IMR-90 (cell line): Measurements from ENCODE around the gene PAPSS1. TPM values are rescaled to one million over a fixed set of nuclear protein-coding genes. Genes with fewer than 3 reads are reported as not detected.
A peak's percentile ranks its signal among the peaks of the same experiment; 100 is the strongest.

ENCODE experiments used
- ATAC-seq: fragments of 200-7000 bp; cut with Tn5 transposase; 2 replicates; pipeline ENCODE4 v1.9.1; 2020; ENCODE audit warnings: low read depth, mild to moderate bottlenecking, moderate library complexity
- BruUV-seq: library from RNA; stranded (reverse); fragments of 400-500 nt; replicated peaks from 2 replicates; lab custom pipeline; 2021; lab: Mats Ljungman, UMichigan
- CTCF ChIA-PET: fragments of 300-600 bp; formaldehyde crosslinking; extraction: SDS; loops from one replicate; lab custom pipeline; 2021; ENCODE audit warnings: antibody characterized with exemption; lab: Yijun Ruan, JAX
- POLR2A ChIA-PET: fragments of 300-600 bp; sonication (Branson Sonifier 250); formaldehyde crosslinking; loops from one replicate; lab custom pipeline; 2022; ENCODE audit warnings: antibody characterized with exemption; ENCODE audit not compliant: unreplicated experiment; lab: Charles Lee
- DNase-seq: peaks from one replicate; pipeline ENCODE4 v3.0.0; 2013
- H2AFZ ChIP-seq: replicated peaks from 2 replicates; pipeline ENCODE3; 2013; ENCODE audit warnings: low read length, mild to moderate bottlenecking; ENCODE audit not compliant: poor library complexity
- H2AK5ac ChIP-seq: 2 replicates; pipeline ENCODE4 v1.6.1; 2013; ENCODE audit warnings: low read depth, low read length, inconsistent platforms
- H2AK9ac ChIP-seq: replicated peaks from 2 replicates; pipeline ENCODE3; 2013; ENCODE audit warnings: mild to moderate bottlenecking, low read depth, low read length, moderate library complexity; ENCODE audit not compliant: poor library complexity
- H2BK120ac ChIP-seq: 2 replicates; pipeline ENCODE4 v1.6.1; 2013; ENCODE audit warnings: low read depth, low read length, inconsistent platforms
- H2BK15ac ChIP-seq: 3 replicates; pipeline ENCODE4 v1.6.1; 2013; ENCODE audit warnings: low read depth, low read length, inconsistent platforms
- H2BK20ac ChIP-seq: 2 replicates; pipeline ENCODE4 v1.6.1; 2013; ENCODE audit warnings: low read depth, mild to moderate bottlenecking, inconsistent platforms, low read length, moderate library complexity
- H2BK5ac ChIP-seq: 2 replicates; pipeline ENCODE4 v1.6.1; 2013; ENCODE audit warnings: mild to moderate bottlenecking, low read depth, low read length, inconsistent platforms; ENCODE audit not compliant: poor library complexity, severe bottlenecking
- H3K14ac ChIP-seq: replicated peaks from 2 replicates; pipeline ENCODE4 v1.6.1; 2013; ENCODE audit warnings: low read depth, low read length, inconsistent platforms
- H3K18ac ChIP-seq: 2 replicates; pipeline ENCODE4 v1.6.1; 2013; ENCODE audit warnings: low read depth, low read length, control low read depth
- H3K23ac ChIP-seq: 2 replicates; pipeline ENCODE4 v1.6.1; 2013; ENCODE audit warnings: low read depth, low read length, inconsistent platforms
- H3K27ac ChIP-seq: 2 replicates; pipeline ENCODE4 v1.5.1; 2013; ENCODE audit warnings: mild to moderate bottlenecking, control low read depth, low read length; ENCODE audit not compliant: insufficient read depth
- H3K27me3 ChIP-seq: 2 replicates; pipeline ENCODE4 v1.6.1; 2013; ENCODE audit warnings: low read length; ENCODE audit not compliant: control insufficient read depth, insufficient read depth
- H3K36me3 ChIP-seq: 2 replicates; pipeline ENCODE4 v1.6.1; 2013; ENCODE audit warnings: low read length, mixed read lengths; ENCODE audit not compliant: control insufficient read depth, insufficient read depth
- H3K4ac ChIP-seq: 2 replicates; pipeline ENCODE4 v1.6.1; 2013; ENCODE audit warnings: low read depth, low read length, inconsistent platforms
- H3K4me1 ChIP-seq: 2 replicates; pipeline ENCODE4 v1.6.1; 2013; ENCODE audit warnings: low read length, mixed read lengths; ENCODE audit not compliant: control insufficient read depth, insufficient read depth
- H3K4me2 ChIP-seq: 2 replicates; pipeline ENCODE4 v1.6.1; 2013; ENCODE audit warnings: low read depth, mild to moderate bottlenecking, control low read depth, low read length, moderate library complexity
- H3K4me3 ChIP-seq: 2 replicates; pipeline ENCODE4 v1.5.1; 2013; ENCODE audit warnings: low read depth, mild to moderate bottlenecking, control low read depth, low read length, moderate library complexity; ENCODE audit not compliant: insufficient read depth
- H3K56ac ChIP-seq: 2 replicates; pipeline ENCODE4 v1.6.1; 2013; ENCODE audit warnings: low read length, inconsistent platforms; ENCODE audit not compliant: insufficient read depth; ENCODE audit errors: extremely low read depth
- H3K79me1 ChIP-seq, 2 experiments: 2 replicates each; pipeline ENCODE4 v1.6.1; 2013; ENCODE audit warnings: low read length in 2 of 2, inconsistent platforms in 1 of 2, low read depth in 1 of 2
- H3K9ac ChIP-seq: 2 replicates; pipeline ENCODE4 v1.6.1; 2013; ENCODE audit warnings: low read depth, low read length, control low read depth
- H3K9me1 ChIP-seq: 2 replicates; pipeline ENCODE4 v1.6.1; 2013; ENCODE audit warnings: low read length, inconsistent platforms; ENCODE audit not compliant: insufficient read depth
- H3K9me3 ChIP-seq: 2 replicates; pipeline ENCODE4 v1.6.1; 2013; ENCODE audit warnings: low read length; ENCODE audit not compliant: control insufficient read depth, insufficient read depth
- H4K20me1 ChIP-seq: 2 replicates; pipeline ENCODE4 v1.6.1; 2013; ENCODE audit warnings: low read length, inconsistent platforms; ENCODE audit not compliant: insufficient read depth
- H4K5ac ChIP-seq: 2 replicates; pipeline ENCODE4 v1.6.1; 2013; ENCODE audit warnings: mild to moderate bottlenecking, low read depth, low read length, control low read depth
- H4K8ac ChIP-seq, 2 experiments: 2 replicates each; pipeline ENCODE4 v1.6.1; 2013; ENCODE audit warnings: low read depth in 2 of 2, low read length in 2 of 2, control low read depth in 1 of 2, inconsistent platforms in 1 of 2
- H4K91ac ChIP-seq: 2 replicates; pipeline ENCODE4 v1.6.1; 2013; ENCODE audit warnings: low read depth, low read length, inconsistent platforms; ENCODE audit not compliant: insufficient read depth
- WGBS, 2 experiments: methylation state at CpG; one replicate each; pipeline versions ENCODE4 v1.1.5 to v1.1.7; 2013; ENCODE audit warnings: missing lambda C conversion rate in 2 of 2; ENCODE audit not compliant: insufficient read length in 1 of 2; ENCODE audit errors: extremely low coverage in 2 of 2; 5-methylcytosine and 5-hydroxymethylcytosine counted together
- dilution Hi-C: fragments of 300-500 bp; cut with HindIII; formaldehyde crosslinking; loops from one replicate; pipeline ENCODE4 v1.14.3; 2018; ENCODE audit warnings: low sequenced_read_pairs; ENCODE audit not compliant: unreplicated experiment
- in situ Hi-C: fragments of 300-500 bp; cut with MboI; formaldehyde crosslinking; loops from 3 replicates; pipeline ENCODE4 v1.14.3; 2019; ENCODE audit warnings: low sequenced_read_pairs, inconsistent platforms, mixed read lengths
- intact Hi-C: fragments of 100-400 bp; cut with micrococcal nuclease; formaldehyde crosslinking; loops from 2 replicates; pipeline ENCODE4 v1.10.0; 2022
- polyA plus RNA-seq, 3 experiments: library from polyadenylated mRNA; depleted of rRNA; stranded (reverse); fragments of >200 nt; gene quantifications; 2 replicates each; pipeline ENCODE4 v1.2.3, GENCODE V29; 2012; ENCODE audit warnings: low replicate concordance in 1 of 3
- total RNA-seq: library from RNA; depleted of rRNA; stranded (reverse); fragments of >200 nt; gene quantifications from 2 replicates; pipeline ENCODE4 v1.2.3, GENCODE V29; 2012
- TF ChIP-seq, protein P1 (sequence below): fragments of 150-350 bp; IDR thresholded peaks from 2 replicates; pipeline ENCODE4 v1.6.1; 2016; ENCODE audit warnings: low read depth, mild to moderate bottlenecking, low read length, moderate library complexity, borderline replicate concordance

PAPSS1 gene
- total and polyA plus RNA-seq, 2 of the 4 experiments (the other 2 are of a cell fraction) = 71.8 to 82.8 TPM

GRCh38 chr4:107665001-107665400 lies 55.0 kb downstream of the PAPSS1 start:
- Histone ChIP-seq H2AK9ac (no peak overlapping the region), H3K9me1 (no peaks in the 10 kb centered on the region), H2AFZ (no peak overlapping the region), H3K9me3 (no peaks in the 10 kb centered on the region), H2BK15ac (no peak overlapping the region), H4K91ac (no peak overlapping the region), H3K36me3 (no peaks in the 10 kb centered on the region), H4K8ac (no peak overlapping the region), H3K4ac (peak overlapping the region; percentile 24; the same call in 1 of the 2 replicates), H3K14ac (no peak overlapping the region), H2AK5ac (no peak overlapping the region), H3K18ac (no peak overlapping the region; the same call in 1 of the 2 replicates), H3K27me3 (no peaks in the 10 kb centered on the region), H3K4me3 (no peak overlapping the region), H2BK5ac (no peak overlapping the region), H2BK120ac (peak overlapping the region; percentile 2; the same call in 1 of the 2 replicates), H3K23ac (no peak overlapping the region), H3K9ac (no peak overlapping the region; the same call in 1 of the 2 replicates), H2BK20ac (no peak overlapping the region), H3K4me1 (peaks cover 2% of the 10 kb centered on the region; the same call in 1 of the 2 replicates), H4K20me1 (no peaks in the 10 kb centered on the region), H4K5ac (no peak overlapping the region), H3K27ac (no peak overlapping the region), H3K56ac (no peak overlapping the region), H3K79me1 (peaks cover 4% of the 10 kb centered on the region in 2 experiments; a peak in 1 of 4 replicates), H3K4me2 (no peak overlapping the region; the same call in 1 of the 2 replicates)
- dilution Hi-C loops = no loop called here
- DNase-seq (peak; percentile 17), ATAC-seq (peak; percentile 42; the same call in 1 of the 2 replicates)
- intact Hi-C loops = loop anchor here (5.0 to 10.0 kb wide), 4 partner anchors 247 to 628 kb away; partner anchors contain the start of gene DKK2
- TF ChIP-seq, protein P1, sequence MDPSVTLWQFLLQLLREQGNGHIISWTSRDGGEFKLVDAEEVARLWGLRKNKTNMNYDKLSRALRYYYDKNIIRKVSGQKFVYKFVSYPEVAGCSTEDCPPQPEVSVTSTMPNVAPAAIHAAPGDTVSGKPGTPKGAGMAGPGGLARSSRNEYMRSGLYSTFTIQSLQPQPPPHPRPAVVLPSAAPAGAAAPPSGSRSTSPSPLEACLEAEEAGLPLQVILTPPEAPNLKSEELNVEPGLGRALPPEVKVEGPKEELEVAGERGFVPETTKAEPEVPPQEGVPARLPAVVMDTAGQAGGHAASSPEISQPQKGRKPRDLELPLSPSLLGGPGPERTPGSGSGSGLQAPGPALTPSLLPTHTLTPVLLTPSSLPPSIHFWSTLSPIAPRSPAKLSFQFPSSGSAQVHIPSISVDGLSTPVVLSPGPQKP = no peak
- ChIA-PET POLR2A (no interaction called here), CTCF (interaction anchor here (0.8 kb wide), 1 partner anchor 447 kb away, joined by 3 read pairs; no protein-coding TSS in a partner anchor)
- in situ Hi-C loops = loop anchor here (25.0 kb wide), 1 partner anchor 628 kb away; the partner anchor contains the start of gene DKK2
- no TSS peak for BruUV-seq
- WGBS, 2 experiments = no CpG with 5 or more reads among the region's 1 CpG
